ENCODE results near the gene ENGASE.

ENGASE gene

GRCh38 chr17:79133985-79134384, 59.4 kb downstream of the ENGASE start:
- no peak for TF ChIP-seq CTCF (IDR thresholded peaks at IDR 0.05; ENCODE audit: low read depth, low read length)
- no peak for DNase-seq (ENCODE audit: low read depth, low spot score)
- no peak overlapping the region for H3K4me3 ChIP-seq (ENCODE audit: low read depth, low read length)
- in situ Hi-C loops (cut with HindIII; ENCODE audit: low sequenced_read_pairs), result no loop called here

GRCh38 chr17:79135011-79135410, 60.4 kb downstream of the ENGASE start:
- no peak overlapping the region for H3K4me3 ChIP-seq (ENCODE audit: low read depth, low read length)
- in situ Hi-C loops (cut with HindIII; ENCODE audit: low sequenced_read_pairs), result no loop called here
- TF ChIP-seq CTCF (IDR thresholded peaks at IDR 0.05; ENCODE audit: low read depth, low read length), result no peak
- no peak for DNase-seq (ENCODE audit: low read depth, low spot score)

GRCh38 chr17:79135628-79136405, 61.2 kb downstream of the ENGASE start:
- DNase-seq (ENCODE audit: low read depth, low spot score), result no peak
- in situ Hi-C loops (cut with HindIII; ENCODE audit: low sequenced_read_pairs), result no loop called here
- TF ChIP-seq CTCF (IDR thresholded peaks at IDR 0.05; ENCODE audit: low read depth, low read length), result no peak
- H3K4me3 ChIP-seq (ENCODE audit: low read depth, low read length), result no peak overlapping the region
